ENCODE measurements around the gene LETM1. TPM values are rescaled to one million over a fixed set of nuclear protein-coding genes. Genes with fewer than 3 reads are reported as not detected.
A peak's percentile ranks its signal among the peaks of the same experiment; 100 is the strongest.

Gene LETM1
- total RNA-seq, 4 donors from 2014 or later = 93.3 to 151 (median 121) TPM

DNA sequence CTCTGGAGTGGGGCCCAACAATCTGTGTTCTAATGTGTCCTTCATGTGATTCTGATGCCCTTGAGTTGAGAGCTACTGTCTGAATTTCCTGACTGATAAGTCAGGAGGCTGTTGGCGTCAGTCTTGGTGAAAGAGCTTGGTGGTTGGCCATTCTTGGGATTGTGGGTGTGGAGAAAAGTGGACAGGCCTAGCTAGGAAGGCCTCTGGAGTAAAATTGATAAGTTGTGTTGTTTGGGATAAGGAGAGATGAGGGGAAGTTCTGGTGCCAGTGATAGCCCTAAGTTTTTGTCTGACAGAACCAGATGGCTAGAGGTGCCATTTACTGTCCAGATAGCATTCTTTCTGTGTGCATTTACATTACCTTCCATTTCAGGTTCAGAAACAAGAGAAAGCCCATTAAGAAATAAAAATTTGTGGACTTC is 26.9 kb upstream of the LETM1 start:
- no peak overlapping the region for H3K4me3 ChIP-seq
- no peaks in the 10 kb centered on the region for H3K9me3 ChIP-seq
- no peak for TF ChIP-seq POLR2A (IDR thresholded peaks at IDR 0.05)
- TF ChIP-seq CTCF (IDR thresholded peaks at IDR 0.05) = no peak
- DNase-seq = no peak
- peaks cover 0 to 35% (median 0%) of the 10 kb centered on the region in 4 donors for H3K4me1 ChIP-seq
- H3K36me3 ChIP-seq = no peaks in the 10 kb centered on the region
- H3K27me3 ChIP-seq = no peaks in the 10 kb centered on the region
- no peak overlapping the region for H3K27ac ChIP-seq

- Histone ChIP-seq H3K27ac (peak overlapping the region in 1 of 4 donors; percentile 69), H3K36me3 (no peaks in the 10 kb centered on the region), H3K27me3 (no peaks in the 10 kb centered on the region), H3K4me3 (no peak overlapping the region), H3K4me1 (peaks cover 0 to 29% (median 0%) of the 10 kb centered on the region in 4 donors), H3K9me3 (no peaks in the 10 kb centered on the region)
- no peak for TF ChIP-seq POLR2A (IDR thresholded peaks at IDR 0.05)
- TF ChIP-seq CTCF (IDR thresholded peaks at IDR 0.05) = no peak
- no peak for DNase-seq
These were observed 24.4 kb upstream of the LETM1 start for GRCh38 chr4:1880332-1880731.

DNA sequence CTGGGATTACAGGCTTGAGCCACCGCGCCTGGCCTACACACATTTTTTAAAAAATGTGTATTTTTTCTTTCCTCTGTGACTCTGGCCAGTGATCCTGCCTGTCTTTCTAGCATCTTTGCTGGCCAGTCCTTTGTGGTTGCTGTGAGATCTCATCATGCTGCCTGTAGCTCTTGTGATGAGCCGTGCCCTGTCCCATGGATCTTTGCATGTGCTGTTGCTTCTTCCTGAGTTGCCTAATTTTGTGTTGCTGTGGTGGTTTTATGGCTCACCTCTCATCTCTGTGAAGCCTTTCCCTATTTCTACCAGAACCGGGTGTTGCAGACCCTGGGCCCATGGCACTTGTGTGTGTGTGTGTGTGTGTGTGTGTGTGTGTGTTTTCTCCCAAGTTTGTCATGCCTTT is 23.5 kb upstream of the LETM1 start:
- Histone ChIP-seq H3K36me3 (no peaks in the 10 kb centered on the region), H3K4me1 (peaks cover 0 to 29% (median 0%) of the 10 kb centered on the region in 4 donors), H3K27me3 (no peaks in the 10 kb centered on the region), H3K27ac (no peak overlapping the region), H3K4me3 (no peak overlapping the region), H3K9me3 (no peaks in the 10 kb centered on the region)
- DNase-seq = peak in 1 of 3 donors; percentile 30
- TF ChIP-seq POLR2A (IDR thresholded peaks at IDR 0.05) (no peak), CTCF (IDR thresholded peaks at IDR 0.05) (no peak)

- Histone ChIP-seq H3K27me3 (no peaks in the 10 kb centered on the region), H3K27ac (peak overlapping the region in 2 of 4 donors; percentile 2 to 97), H3K4me1 (peaks cover 0 to 30% (median 3%) of the 10 kb centered on the region in 4 donors), H3K36me3 (no peaks in the 10 kb centered on the region), H3K9me3 (no peaks in the 10 kb centered on the region), H3K4me3 (no peak overlapping the region)
- DNase-seq = peak in 1 of 3 donors; percentile 34
- TF ChIP-seq CTCF (IDR thresholded peaks at IDR 0.05) (peak in 2 of 6 experiments; percentile 6 to 18), POLR2A (IDR thresholded peaks at IDR 0.05) (no peak)
These were observed 18.2 kb upstream of the LETM1 start for GRCh38 chr4:1874201-1874600.

GRCh38 chr4:1873776-1874175 is 17.8 kb upstream of the LETM1 start:
- peak overlapping the region in 2 of 4 donors; percentile 2 to 97 for H3K27ac ChIP-seq
- no peaks in the 10 kb centered on the region for H3K9me3 ChIP-seq
- no peaks in the 10 kb centered on the region for H3K36me3 ChIP-seq
- H3K4me1 ChIP-seq = peaks cover 0 to 34% (median 5%) of the 10 kb centered on the region in 4 donors
- DNase-seq = peak in 1 of 3 donors; percentile 22
- TF ChIP-seq POLR2A (IDR thresholded peaks at IDR 0.05) (peak in 1 of 2 donors; percentile 14), CTCF (IDR thresholded peaks at IDR 0.05) (no peak)
- no peaks in the 10 kb centered on the region for H3K27me3 ChIP-seq
- H3K4me3 ChIP-seq = no peak overlapping the region

DNA sequence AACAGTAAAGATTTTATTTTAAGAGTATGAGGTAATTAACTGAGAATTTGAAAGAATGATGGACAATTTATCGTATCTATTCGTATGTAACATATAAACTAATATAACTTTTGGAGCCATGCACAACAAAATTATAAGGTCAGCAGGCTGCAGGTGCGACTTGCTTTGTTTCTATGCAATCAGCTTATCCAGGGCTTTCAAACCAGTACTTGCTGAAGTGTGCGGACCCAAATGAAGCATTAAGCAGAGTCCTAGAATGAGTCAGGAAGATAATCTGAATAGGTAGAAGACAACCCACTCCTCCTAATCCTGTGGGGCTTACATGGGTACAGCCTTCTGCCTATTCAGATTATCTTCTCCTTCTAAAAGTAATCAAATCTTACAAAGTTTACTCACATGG is 17.3 kb upstream of the LETM1 start:
- TF ChIP-seq POLR2A (IDR thresholded peaks at IDR 0.05) (no peak), CTCF (IDR thresholded peaks at IDR 0.05) (no peak)
- Histone ChIP-seq H3K4me1 (peaks cover 0 to 33% (median 6%) of the 10 kb centered on the region in 4 donors), H3K4me3 (no peak overlapping the region), H3K36me3 (no peaks in the 10 kb centered on the region), H3K9me3 (no peaks in the 10 kb centered on the region), H3K27ac (peak overlapping the region in 2 of 4 donors; percentile 2 to 97), H3K27me3 (no peaks in the 10 kb centered on the region)
- DNase-seq = no peak
